ENCODE results near the gene S100B.
A peak's percentile ranks its signal among the peaks of the same experiment; 100 is the strongest.
"Not testable (repeated sequence)": the region's sequence is repeated elsewhere in the genome, so short reads cannot be mapped to it uniquely, and the experiment has no call there.

The S100B gene

DNA sequence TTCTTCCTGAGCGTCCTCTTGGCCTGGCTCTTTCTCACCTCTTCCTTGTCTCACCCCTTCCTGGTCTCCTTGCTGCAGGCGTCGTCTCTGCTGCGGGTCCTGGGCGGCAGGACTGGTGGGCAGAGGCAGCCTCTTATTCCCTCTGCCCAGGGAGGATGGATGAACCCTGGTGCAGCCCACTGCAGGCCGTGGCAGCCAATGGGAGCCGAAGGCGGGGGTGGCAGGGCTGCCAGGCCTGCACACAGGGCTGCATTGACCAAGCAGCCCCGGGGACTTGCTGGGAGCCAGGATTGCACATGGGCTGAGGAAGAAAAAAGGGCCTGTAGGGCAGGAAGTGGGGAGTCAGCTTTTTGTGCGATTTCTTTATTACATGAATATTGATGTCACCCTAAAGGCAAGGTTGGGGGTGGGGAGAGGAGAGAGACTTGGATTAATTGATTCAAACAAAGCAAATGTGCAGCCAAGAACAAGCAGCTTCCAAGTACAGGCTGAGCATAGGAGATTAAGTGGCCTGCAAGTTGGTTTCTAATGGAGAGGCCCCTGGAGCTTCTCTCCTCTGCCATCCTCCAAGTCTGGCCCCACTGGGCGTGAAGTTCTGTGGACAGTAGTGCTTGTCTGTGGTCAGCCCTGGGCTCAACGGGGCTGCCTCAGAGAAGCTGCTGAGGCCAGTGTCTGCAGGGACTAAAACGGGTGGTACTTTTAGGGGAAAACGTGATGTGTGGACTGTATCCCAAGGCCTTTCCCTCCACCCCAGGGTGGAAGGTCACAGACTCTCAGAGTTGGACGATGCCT lies at the start of gene S100B:
TSS of gene S100B (minus strand) at position 108 of the 792 bp plus-strand sequence. CDS start 2,667 bp downstream, outside the sequence.
- peak; percentile 71 for DNase-seq

DNA sequence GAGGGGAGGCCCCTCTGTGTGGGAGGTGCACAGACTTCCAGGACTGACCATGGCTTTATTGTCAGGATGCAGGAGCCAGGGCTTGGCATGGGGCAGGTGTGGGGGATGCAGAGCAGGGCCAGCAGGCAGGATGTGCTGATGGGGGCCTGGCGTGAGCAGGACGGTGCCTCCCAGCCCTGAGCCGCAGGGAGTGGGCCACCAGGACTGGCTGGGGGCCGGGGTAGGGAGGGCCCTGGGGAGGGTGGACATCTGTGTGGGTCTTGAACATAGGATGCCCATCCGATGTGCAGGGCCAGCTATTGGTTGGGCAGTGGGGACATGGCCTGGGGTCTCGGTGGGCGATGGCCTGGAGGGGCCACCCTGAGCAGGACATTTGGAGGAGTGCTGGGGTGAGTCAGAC lies 46.2 kb upstream of the S100B start:
- no peak for DNase-seq

DNA sequence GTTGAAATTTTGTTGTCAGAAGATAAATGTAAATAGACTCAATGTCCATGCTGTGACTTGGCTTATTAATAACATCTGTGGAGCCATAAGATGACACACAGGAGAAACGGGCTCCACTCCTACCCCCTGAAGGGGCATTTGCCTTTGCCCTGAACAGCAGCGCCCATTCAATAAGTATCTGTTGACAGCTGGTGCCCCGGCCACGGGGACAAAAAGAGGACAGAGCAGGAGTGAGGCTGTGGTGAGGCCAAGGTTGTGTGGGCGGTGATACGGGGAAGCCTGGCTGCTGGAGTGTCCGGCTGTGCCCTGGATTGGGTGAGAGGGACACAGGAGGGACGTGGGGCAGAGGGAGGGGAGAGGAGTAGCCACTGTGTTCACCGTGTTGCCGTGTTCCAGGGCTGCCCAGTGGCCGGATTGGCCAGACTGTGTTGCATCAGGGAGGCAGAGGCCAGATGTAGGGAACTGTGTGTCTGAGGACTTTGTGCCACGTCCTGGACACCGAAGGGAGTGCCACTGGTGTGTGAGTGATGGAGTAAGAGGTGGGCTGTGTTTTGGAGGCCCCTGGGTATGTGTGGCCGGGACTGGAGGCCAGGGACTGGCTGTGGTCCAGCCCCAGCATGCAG lies 45.7 kb upstream of the S100B start:
- no peak for DNase-seq

DNA sequence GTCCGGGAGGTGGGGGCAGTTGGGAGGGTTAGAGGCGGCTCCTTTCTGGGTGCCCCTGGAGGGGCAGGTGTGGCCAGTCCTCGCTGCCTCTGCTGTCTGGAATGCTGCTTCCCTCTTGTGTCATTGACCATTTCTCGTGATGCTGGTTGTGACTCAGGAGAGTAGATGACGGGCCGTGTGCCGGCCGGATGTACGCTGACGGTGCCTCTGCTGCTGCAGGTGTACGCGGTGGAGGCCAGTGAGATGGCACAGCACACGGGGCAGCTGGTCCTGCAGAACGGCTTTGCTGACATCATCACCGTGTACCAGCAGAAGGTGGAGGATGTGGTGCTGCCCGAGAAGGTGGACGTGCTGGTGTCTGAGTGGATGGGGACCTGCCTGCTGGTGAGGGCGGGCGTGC lies 44.5 kb upstream of the S100B start:
- DNase-seq = no peak

DNA sequence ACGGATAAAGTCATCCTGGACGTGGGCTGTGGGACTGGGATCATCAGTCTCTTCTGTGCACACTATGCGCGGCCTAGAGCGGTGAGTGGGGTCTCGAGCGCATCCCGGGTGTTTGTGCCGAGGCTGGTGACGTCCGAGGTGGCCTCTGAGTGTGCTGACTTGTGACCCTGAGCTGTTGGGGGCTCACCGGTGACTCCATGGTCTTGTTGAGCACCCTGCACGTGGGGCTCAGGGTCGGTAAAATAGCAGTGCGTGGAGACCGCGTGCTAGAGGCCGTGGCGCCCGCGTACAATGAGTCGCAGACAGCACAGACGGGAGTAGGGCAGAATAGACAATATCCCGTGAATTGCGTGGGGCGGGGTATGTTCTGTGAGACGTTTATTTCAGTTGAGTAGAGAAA lies 43.7 kb upstream of the S100B start:
- DNase-seq = no peak

DNA sequence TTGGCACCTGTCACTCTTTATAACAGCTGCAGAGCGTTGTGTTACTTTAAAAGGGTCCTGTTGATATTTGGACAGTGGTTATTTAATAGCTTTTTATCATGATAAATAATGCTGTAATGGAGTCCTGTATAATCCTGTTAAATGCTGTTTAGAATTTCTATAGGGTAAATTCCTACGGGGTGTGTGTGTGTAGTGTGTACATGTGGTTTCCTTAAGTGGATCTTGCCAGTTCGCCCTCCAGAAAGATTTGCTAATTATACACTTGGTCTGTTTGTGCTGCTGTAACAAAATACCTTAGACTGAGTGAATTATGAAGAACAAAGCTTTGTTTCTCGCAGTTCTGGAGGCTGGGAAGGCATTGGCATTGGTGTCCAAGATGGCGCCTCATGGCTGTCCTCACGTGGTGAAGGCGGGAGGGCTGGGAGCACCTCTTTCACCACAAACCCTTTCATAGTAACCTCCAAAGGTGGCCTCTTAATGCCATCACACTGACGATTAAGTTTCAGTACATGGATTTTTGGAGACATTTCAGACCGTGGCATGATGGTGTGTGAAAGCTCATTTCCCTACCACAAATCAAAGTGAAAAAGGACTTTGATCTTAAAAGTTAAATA lies 41.8 kb upstream of the S100B start:
- DNase-seq = no peak

DNA sequence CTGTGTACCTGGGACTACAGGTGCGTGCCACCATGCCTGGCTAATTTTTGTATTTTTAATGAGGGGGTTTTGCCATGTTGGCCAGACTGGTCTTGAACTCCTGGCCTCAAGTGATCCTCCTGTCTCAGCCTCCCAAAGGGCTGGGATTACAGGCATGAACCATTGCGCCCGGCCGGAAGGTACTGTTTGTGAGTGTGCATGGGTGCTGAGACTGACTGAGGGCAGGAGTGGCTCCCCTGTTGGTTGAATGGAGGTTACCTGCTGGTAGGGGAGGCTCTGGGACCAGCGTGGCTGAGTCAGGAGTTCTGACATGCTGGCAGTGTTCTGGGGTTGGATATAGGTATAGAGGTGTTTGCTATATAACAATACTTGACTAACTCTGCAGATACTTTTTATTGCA lies 41.0 kb upstream of the S100B start:
- no peak for DNase-seq

DNA sequence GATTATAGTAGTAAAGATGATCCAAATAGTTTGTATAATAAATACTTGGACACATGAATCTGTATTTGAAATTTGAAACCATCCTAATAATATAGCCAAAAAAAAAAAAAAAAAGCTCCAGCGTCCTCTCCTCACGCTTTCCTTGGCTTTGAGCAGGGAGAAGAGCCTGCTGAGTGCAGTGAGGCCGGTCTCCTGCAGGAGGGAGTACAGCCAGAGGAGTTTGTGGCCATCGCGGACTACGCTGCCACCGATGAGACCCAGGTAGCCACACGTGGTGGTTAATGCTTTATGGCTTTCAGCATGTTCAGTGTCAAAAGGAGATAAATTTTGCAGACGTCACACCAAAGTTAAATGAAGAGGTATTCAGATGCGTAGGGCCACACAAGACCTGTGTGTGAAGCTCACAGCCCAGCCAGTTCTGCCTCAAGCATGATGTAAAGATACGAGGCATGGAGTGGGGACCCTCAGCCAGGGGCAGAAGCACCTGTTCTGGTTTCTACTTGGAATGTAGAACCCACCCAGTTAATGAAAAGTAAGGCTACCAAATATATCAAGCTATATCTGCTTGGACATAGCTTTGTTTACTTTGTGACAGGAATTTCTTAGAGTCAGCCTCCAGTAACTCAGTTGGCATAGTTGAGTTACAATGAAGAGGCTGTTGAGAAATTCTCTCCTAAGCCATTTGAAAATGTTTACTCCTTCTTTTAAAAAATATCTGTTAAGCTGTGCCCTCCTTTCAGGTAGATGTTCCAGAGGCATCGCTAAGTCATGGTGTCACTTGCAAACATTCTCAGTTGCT lies 38.7 kb upstream of the S100B start:
- DNase-seq = no peak

DNA sequence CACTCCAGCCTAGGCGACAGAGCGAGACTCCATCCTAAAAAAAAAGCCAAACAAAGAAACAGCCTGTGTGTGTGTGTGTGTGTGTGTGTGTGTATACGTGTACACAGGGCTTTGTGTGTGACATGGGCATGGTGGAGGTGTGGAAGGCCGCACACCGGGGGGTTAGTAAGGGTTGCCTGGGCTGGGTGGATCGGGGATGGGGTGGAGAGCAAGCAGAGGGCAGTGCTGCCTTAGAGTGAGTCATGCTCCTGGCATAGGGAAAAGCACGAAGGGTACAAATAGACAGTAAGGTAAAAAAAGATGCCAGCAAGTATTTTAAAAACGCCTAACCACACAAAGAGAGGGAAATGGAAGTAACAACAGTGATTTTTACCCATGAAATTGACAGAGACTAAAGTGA lies 36.8 kb upstream of the S100B start:
- DNase-seq = no peak

DNA sequence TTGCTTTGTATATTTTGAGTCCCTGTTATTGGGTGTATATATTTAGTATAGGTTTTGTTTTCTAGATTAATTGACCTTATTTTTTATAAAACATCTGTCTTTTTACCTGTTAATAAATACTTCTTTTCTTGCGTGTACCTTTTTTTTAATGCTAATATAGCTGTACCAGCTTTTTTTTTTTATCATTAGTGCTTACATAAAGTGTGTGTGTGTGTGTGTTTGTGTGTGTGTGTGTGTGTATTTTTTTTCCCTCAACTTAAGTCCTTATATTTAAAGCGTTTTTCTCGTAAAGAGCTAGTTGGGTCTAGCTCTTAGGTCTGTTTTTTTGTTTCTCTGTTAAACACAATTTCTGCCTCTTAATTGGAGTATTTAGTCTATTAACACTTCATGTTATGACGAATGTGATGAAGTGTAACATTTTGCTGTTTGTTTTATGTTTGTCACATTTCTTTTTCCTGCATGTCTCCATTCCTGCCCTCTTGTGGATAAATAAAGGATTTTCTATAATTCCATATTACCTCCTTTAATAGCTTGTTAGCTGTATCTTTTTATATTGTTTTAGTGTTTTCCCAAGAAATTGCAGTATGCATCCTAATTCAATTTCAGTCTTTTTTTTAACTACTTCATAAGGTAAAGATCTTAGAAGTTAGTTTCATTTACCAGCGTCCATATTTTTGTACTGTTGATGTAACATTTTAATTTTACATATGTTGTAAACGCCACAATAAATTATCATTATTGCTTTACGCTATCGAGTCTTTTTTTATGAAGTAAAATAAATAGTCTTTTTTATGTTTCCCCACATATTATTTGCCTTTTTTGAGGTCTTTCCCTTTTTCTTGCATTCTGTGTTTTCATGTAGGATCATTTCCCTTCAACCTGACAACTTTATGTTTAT lies 34.9 kb upstream of the S100B start:
- no peak for DNase-seq

DNA sequence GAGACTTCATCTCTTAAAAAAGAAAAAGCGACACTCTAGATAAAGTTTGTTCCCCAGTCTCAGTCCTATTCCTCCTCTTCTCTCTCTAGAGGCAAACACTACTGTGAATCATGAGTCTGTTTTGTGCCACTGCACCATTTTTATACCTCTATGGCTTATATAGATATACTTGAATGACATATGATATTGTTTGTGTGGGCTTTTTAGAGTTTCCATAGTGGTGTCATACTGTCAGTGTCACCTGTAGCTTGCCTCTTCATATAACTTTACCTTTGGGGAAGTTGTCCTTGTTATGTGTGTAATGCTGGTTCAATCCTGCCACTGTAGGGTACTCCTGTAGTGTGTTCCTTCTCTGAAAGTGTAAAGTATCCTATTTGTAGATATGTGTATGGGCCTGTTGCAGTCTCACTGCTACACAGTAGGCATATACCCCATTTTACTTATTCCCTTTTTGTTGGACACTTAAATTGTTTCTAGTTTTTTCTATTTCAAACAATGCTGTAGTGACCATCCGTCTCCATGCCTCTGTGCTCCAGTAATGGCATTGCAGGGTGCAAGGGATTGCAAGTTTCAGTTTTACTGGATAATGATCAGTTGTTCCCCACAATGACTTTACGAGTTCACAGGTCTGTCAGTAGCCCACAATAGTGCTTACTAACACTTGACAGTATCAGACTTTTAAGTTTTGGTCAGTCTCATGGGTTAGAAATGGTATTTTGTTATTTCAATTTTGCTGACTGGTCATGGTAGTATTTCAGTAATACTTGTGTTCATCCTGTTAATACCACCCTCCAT lies 33.3 kb upstream of the S100B start:
- DNase-seq = no peak

DNA sequence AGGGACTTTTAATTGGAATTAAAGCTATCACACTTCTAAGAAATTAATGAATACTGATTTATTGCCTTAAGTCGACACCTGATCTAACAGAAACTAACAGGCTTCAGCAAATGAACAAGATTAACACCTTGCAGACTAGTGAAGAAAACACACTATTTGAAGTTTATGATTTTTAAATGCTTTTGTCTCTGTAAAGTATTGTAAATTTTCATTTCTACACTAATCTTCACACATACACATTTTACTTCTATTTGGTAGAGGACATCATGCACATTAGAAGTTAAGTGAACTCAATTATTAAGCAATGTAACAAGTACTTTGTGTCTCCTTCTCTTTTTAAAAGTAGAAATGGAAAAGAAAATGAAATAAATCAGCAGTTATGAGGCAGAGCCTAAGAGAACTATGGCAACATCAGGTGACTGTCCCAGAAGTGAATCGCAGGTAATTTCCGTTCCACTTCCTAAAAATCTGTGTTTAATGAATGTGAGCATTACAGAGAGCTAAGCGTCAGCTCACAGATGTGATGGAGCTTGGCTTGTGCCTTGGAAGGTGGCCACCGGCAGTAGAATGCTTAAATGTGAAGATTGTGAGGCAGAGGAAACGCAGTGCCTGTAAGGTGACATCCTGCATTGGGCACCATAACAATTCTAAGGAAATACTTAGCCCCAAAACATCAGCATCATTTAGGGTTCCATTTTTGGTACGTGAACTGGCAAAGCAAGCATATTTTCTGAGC lies 31.8 kb upstream of the S100B start:
- DNase-seq = no peak

DNA sequence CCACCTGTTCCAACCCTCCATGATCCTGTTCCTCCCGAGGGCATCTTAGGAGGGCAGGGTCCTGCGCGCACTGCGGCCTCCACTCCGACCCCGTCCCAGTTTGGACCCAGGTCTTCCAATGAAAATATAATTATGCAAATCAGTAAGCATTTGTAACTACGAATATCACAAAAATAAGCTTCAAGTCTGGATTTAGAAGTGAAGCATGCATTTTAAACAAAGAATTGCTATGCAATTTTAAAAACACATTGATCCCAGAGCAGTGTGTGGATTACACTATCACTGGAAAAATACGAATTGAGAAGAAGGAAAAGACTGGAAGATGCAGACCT lies 31.3 kb upstream of the S100B start:
- DNase-seq = no peak

DNA sequence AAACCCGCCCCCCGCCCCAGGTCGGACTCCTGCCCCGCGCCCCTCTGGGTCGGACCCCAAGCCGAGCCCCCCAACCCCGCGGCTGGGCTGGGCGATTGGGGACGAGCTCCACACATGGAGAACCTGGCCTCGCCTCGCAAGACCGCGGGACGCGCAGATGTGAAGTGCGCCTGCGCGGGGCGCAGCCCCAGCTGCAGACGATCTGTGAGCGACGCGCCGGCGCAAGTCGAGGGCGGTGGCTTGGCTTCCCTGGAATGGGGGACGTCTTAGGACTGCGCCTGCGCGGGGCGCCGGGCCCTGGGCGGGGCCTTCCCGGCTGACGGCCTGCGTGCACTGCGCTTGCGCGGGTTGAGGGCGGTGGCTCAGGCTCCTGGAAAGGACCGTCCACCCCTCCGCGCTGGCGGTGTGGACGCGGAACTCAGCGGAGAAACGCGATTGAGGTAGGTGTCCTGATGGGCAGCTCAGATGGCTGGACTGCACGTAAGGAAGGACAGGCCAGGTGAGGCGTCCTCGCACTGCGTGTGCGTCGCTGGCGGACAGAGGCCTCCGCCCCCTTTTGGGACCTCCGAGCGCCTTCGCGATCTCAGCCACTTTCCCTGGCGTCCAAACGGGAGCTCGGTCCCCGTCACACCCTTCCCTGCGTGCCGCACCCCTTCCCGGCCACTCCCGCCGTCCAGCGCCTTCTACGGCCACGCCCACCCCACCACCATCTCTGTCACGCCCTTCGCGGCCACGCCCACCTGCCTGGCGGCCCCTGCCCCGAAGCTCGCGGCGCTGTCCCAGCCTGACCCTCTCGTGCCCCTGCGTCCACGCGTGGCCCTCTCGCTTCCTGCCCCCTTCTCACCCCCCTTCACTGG lies 30.7 kb upstream of the S100B start, which contains the start of gene PRMT2:
TSS of gene PRMT2 (plus strand) at position 351 of the 857 bp plus-strand sequence. CDS start 1,278 bp downstream, outside the sequence.
- DNase-seq = peak; percentile 99

DNA sequence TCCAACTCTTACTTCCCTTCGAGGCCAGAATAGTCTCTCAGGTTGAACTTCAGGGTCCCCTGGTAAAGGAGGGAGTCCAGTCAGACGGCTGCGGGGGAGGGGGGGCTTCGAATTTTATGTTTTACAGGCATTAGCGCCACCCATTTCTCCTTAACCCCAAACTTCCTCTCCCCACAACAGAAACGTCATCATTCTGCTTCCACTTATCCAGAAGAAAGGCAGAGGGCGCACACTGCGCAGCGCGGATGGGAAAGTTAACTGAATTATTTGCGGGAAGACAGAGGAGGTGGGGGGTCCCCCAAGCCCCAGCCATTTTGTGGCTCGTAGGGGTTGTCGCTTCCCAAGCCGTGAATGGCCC lies 30.1 kb upstream of the S100B start:
- DNase-seq = peak; percentile 94

DNA sequence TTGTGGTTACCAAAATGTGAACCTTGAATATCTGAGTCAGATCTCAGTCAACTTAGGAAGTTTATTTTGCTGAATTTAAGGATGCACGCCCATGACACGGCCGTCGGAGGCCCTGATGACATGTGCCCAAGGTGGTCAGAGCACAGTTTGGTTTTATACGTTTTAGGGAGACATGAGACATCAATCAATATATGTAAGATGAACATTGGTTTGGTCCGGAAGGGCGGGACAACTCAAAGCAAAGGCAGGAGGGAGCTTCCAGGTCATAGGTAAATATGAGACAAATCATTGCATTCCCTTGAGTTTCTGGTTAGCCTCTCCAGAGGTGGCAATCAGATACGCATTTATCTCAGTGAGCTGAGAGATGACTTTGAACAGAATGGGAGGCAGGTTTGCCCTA lies 29.5 kb upstream of the S100B start:
- DNase-seq = no peak

DNA sequence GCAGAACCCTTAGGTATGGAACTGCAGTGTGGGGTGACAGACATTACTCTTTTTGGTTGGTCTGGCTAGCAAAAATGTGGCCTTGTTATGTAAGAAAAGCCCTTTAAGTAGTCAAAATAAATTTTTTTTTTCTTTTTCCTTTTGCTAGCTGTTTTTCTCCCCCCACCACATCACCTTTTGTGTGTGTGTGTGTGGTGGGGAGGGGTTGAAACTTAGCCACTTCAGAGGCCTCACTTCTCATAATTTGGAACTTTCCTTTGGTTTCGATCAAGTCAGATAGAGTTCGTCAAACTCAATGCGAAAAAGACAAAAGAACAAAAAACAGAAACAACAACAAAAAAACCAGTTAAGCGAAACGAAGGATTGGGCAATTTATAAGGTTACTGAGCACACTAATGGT lies 28.7 kb upstream of the S100B start:
- DNase-seq = no peak

DNA sequence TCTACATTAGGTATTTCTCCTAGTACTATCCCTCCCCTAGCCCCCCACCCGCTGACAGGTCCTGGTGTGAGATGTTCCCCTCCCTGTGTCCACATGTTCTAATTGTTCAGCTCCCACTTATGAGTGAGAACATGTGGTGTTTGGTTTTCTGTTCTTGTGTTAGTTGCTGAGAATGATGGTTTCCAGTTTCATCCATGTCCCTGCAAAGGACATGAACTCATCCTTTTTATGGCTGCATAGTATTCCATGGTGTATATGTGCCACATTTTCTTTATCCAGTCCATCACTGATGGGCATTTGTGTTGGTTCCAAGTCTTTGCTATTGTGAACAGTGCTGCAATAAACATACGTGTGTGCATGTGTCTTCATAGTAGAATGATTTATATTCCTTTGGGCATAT lies 26.0 kb upstream of the S100B start:
- not testable (repeated sequence) for DNase-seq

DNA sequence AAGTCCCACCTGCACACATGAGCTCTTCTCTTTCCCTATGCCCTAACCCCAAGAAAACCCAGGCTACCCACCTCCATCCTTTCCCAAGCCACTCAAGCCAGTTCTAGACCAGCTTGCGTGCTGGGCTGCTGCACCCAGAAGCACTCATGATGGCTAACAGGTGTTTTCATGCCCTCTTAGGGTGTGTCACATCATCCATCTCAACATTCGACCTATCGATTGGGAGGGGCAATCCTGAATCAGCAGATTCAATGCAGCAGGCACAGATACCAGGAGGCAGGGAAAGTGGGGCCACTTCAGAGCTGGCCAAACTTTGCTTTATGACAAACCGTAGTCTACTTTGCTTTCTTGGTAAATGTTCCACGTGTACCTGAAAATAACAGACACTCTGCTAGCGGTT lies 24.0 kb upstream of the S100B start:
- DNase-seq = no peak

DNA sequence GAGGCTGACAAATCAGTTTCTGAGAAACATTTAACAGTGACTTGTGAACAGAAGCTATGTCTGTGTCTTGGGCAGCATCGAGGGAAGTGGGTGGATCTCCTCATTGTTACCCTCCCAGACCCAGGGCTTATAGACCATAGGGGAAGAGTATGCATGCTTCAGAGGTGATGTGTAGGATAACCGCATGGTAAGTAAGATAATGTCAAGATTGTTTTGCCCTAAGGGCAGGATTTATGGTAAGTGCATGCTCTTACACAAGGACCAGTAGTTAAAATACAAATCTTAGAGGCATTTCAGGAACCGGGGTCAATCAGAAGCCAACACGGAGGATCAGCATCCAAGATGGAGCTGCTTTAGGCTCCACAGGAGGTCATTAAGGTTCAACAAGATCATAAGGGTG lies 22.8 kb upstream of the S100B start:
- DNase-seq = no peak
